Gastroesophageal sphincter (tissue), 3 donors: ENCODE data around the gene CALB2.

Source experiments
- POLR2A ChIP-seq, 2 donors: fragments of 450-650 bp; IDR thresholded peaks; one replicate each; pipeline ENCODE4 v1.6.1; 2017; ENCODE audit warnings: antibody characterized with exemption in 2 of 2, mild to moderate bottlenecking in 2 of 2, moderate library complexity in 1 of 2
- POLR2AphosphoS5 ChIP-seq: sonication (generic); formaldehyde crosslinking; IDR thresholded peaks from one replicate; pipeline ENCODE4 v1.6.1; 2017; ENCODE audit warnings: antibody characterized with exemption
- TF ChIP-seq, protein P1 (sequence below), 4 experiments: fragments of 200-600 bp in 2 of 4; fragments of 450-650 bp in 2 of 4; sonication (generic) in 1 of 4; IDR thresholded peaks; one replicate each; pipeline ENCODE4 v1.5.1; 2017 to 2019; ENCODE audit warnings: antibody characterized with exemption in 4 of 4, mild to moderate bottlenecking in 2 of 4, moderate library complexity in 2 of 4

DNA sequence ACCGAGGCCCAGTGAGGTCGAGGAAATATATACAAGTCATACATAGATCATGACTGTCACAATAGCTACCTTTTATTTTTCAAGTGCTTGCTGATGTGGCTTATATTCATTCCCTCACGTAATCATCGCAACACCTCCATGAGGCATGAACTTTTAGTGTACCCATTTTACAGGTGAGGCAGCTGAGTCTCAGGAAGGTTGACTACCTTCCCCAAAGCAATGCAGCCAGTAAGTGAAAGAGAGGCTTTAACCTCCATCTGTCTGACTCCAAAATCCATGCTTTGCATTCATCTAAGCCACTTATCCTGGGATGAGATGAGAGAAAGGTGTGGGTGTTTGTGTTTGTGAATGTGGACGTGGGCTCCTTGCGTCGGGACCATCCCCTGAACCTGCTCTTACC lies 30.8 kb downstream of the CALB2 start:
- TF ChIP-seq, protein P1, sequence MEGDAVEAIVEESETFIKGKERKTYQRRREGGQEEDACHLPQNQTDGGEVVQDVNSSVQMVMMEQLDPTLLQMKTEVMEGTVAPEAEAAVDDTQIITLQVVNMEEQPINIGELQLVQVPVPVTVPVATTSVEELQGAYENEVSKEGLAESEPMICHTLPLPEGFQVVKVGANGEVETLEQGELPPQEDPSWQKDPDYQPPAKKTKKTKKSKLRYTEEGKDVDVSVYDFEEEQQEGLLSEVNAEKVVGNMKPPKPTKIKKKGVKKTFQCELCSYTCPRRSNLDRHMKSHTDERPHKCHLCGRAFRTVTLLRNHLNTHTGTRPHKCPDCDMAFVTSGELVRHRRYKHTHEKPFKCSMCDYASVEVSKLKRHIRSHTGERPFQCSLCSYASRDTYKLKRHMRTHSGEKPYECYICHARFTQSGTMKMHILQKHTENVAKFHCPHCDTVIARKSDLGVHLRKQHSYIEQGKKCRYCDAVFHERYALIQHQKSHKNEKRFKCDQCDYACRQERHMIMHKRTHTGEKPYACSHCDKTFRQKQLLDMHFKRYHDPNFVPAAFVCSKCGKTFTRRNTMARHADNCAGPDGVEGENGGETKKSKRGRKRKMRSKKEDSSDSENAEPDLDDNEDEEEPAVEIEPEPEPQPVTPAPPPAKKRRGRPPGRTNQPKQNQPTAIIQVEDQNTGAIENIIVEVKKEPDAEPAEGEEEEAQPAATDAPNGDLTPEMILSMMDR (IDR thresholded peaks at IDR 0.05), result no peak
- TF ChIP-seq POLR2A (IDR thresholded peaks at IDR 0.05) (no peak), POLR2AphosphoS5 (no peak)
